Ovary (tissue), 9 donors: ENCODE results near the gene FAM234B. TPM values are rescaled to one million over a fixed set of nuclear protein-coding genes. Genes with fewer than 3 reads are reported as not detected.

Experiments used
- DNase-seq, 5 donors: peaks; one replicate each; pipeline ENCODE4 v3.0.0-alpha.2; 2019 to 2020
- H3K27ac ChIP-seq, 2 donors: fragments of 200-600 bp; one replicate each; pipeline versions ENCODE4 v1.5.1 to v1.8.0; 2019 to 2022
- H3K27me3 ChIP-seq: fragments of 200-600 bp; one replicate; pipeline ENCODE4 v1.8.0; 2022
- H3K36me3 ChIP-seq: fragments of 200-600 bp; sonication (generic); one replicate; pipeline ENCODE4 v1.5.1; 2019
- H3K4me1 ChIP-seq: one replicate; pipeline ENCODE4 v1.8.1; 2013; ENCODE audit warnings: mild to moderate bottlenecking, moderate library complexity; ENCODE audit not compliant: insufficient read depth
- H3K4me3 ChIP-seq: fragments of 200-600 bp; sonication (generic); one replicate; pipeline ENCODE4 v1.5.1; 2017
- H3K9me3 ChIP-seq, 2 donors: fragments of 200-600 bp in 1 of 2; sonication (generic) in 1 of 2; one replicate each; pipeline versions ENCODE4 v1.5.1 to v1.8.1; 2013 to 2019; ENCODE audit warnings: mild to moderate bottlenecking in 1 of 2, moderate library complexity in 1 of 2
- CTCF ChIP-seq, 3 donors: fragments of 450-650 bp in 2 of 3; fragments of 200-600 bp in 1 of 3; IDR thresholded peaks; one replicate each; pipeline versions ENCODE4 v1.5.1 to v1.8.0; 2016 to 2022; ENCODE audit warnings: antibody characterized with exemption in 3 of 3, mild to moderate bottlenecking in 1 of 3
- EP300 ChIP-seq: sonication (generic); formaldehyde crosslinking; IDR thresholded peaks from one replicate; pipeline ENCODE4 v1.6.1; 2017; ENCODE audit warnings: antibody characterized with exemption
- POLR2A ChIP-seq: fragments of 450-650 bp; IDR thresholded peaks from one replicate; pipeline ENCODE4 v1.6.1; 2017; ENCODE audit warnings: antibody characterized with exemption, mild to moderate bottlenecking, moderate library complexity
- WGBS, 3 donors: extraction: QIAGEN DNeasy Blood & Tissue Kit in 1 of 3; methylation state at CpG; one replicate each; pipeline versions ENCODE4 v1.1.5 to v1.1.7; 2013 to 2017; 5-methylcytosine and 5-hydroxymethylcytosine counted together
- intact Hi-C, 4 donors: fragments of 100-400 bp; cut with DNase I; formaldehyde crosslinking; loops; one replicate each; pipeline versions ENCODE4 v1.11.0 to v1.15.1; 2022 to 2023
- polyA plus RNA-seq, 2 donors: library from polyadenylated mRNA; stranded (reverse); fragments of 200-250 nt in 1 of 2; fragments of 350-450 nt in 1 of 2; fragmentation: Illumina TruSeq in 1 of 2; extraction: RNeasy Lipid Tissue Mini Kit (QIAGEN cat#74804) in 1 of 2; gene quantifications; one replicate each; pipeline ENCODE4 v1.2.3, GENCODE V29; 2013 to 2014
- total RNA-seq, 7 donors: library from RNA; depleted of rRNA in 2 of 7; stranded (reverse); fragments of >200 nt in 2 of 7; fragmentation: NEBNext Ultra II Directional in 3 of 7; extraction: Animal tissue kit (Norgen Biotek cat#: 25700) in 3 of 7; gene quantifications; one replicate each; pipeline versions ENCODE4 v1.1.0 to v1.2.4, GENCODE V29; 2016 to 2023
- donor health status: DM: no; HTN: no; CAD: no; lungs with moderate emphysema.
- donor health status: DM: no; HTN: no; CAD: no.
- donor health status: Bipolar disorder and iron deficiency.
- donor health status: DM: yes; HTN: yes; CAD: no.
- donor health status: DM: no; HTN: no; CAD: no.
- donor health status: DM: yes; HTN: yes; CAD: no.

FAM234B gene
- total and polyA plus RNA-seq, 9 donors = 2.1 to 9.4 (median 5.7) TPM

GRCh38 chr12:13112968-13113367 lies 68.8 kb downstream of the FAM234B start:
- no peak for DNase-seq
- TF ChIP-seq POLR2A (no peak), CTCF (IDR thresholded peaks at IDR 0.05) (no peak), EP300 (no peak)
- 88 to 91% (median 89%) methylated on average over 6 of the region's 6 CpGs for WGBS, 3 donors
- Histone ChIP-seq H3K36me3 (no peaks in the 10 kb centered on the region), H3K27ac (no peak overlapping the region), H3K27me3 (no peaks in the 10 kb centered on the region), H3K4me1 (no peaks in the 10 kb centered on the region), H3K9me3 (no peaks in the 10 kb centered on the region), H3K4me3 (no peak overlapping the region)
- intact Hi-C loops = loop anchor here in 1 of 4 donors (5.0 kb wide), 1 partner anchor 79 kb away; no protein-coding TSS in a partner anchor

GRCh38 chr12:13114251-13115052 lies 70.3 kb downstream of the FAM234B start:
- intact Hi-C loops = loop anchor here in 1 of 4 donors (5.0 kb wide), 1 partner anchor 78 kb away; no protein-coding TSS in a partner anchor
- Histone ChIP-seq H3K4me3 (no peak overlapping the region), H3K9me3 (no peaks in the 10 kb centered on the region), H3K27ac (no peak overlapping the region), H3K36me3 (no peaks in the 10 kb centered on the region), H3K4me1 (no peaks in the 10 kb centered on the region), H3K27me3 (no peaks in the 10 kb centered on the region)
- DNase-seq = no peak
- TF ChIP-seq EP300 (no peak), CTCF (IDR thresholded peaks at IDR 0.05) (no peak), POLR2A (no peak)
- WGBS, 3 donors = 71 to 73% (median 72%) methylated on average over 15 of the region's 15 CpGs

GRCh38 chr12:13116259-13116658 lies 72.1 kb downstream of the FAM234B start:
- Histone ChIP-seq H3K4me1 (no peaks in the 10 kb centered on the region), H3K36me3 (no peaks in the 10 kb centered on the region), H3K27me3 (no peaks in the 10 kb centered on the region), H3K4me3 (no peak overlapping the region), H3K27ac (no peak overlapping the region), H3K9me3 (no peaks in the 10 kb centered on the region)
- intact Hi-C loops = no loop called here
- TF ChIP-seq EP300 = no peak
- TF ChIP-seq POLR2A = no peak
- TF ChIP-seq CTCF (IDR thresholded peaks at IDR 0.05) = no peak
- 41 to 58% (median 55%) methylated on average over 7 of the region's 7 CpGs for WGBS, 3 donors
- peak in 1 of 5 donors; percentile 57 for DNase-seq

- no peak overlapping the region for H3K4me3 ChIP-seq
- TF ChIP-seq CTCF (IDR thresholded peaks at IDR 0.05) (no peak), POLR2A (no peak), EP300 (no peak)
- H3K27me3 ChIP-seq = no peaks in the 10 kb centered on the region
- intact Hi-C loops = no loop called here
- H3K4me1 ChIP-seq = no peaks in the 10 kb centered on the region
- DNase-seq = no peak
- WGBS, 3 donors = 33 to 42% (median 36%) methylated on average over 6 of the region's 6 CpGs
- no peaks in the 10 kb centered on the region for H3K36me3 ChIP-seq
- H3K9me3 ChIP-seq = no peaks in the 10 kb centered on the region
- H3K27ac ChIP-seq = no peak overlapping the region
Measured at GRCh38 chr12:13117029-13117428, 72.8 kb downstream of the FAM234B start.
